GM11168 (cell line): ENCODE data around the gene ADGRG3.

Experiments used
- in situ Hi-C: fragments of 300-500 bp; cut with MboI; formaldehyde crosslinking; loops from one replicate; pipeline ENCODE4 v1.12.0; 2022; ENCODE audit warnings: low sequenced_read_pairs; ENCODE audit not compliant: unreplicated experiment

The ADGRG3 gene

GRCh38 chr16:57676553-57677085 is 8.5 kb downstream of the ADGRG3 start:
- in situ Hi-C loops: no loop called here

GRCh38 chr16:57677622-57678369 is 9.7 kb downstream of the ADGRG3 start:
- in situ Hi-C loops: no loop called here

GRCh38 chr16:57679016-57679415 is 10.9 kb downstream of the ADGRG3 start:
- in situ Hi-C loops: no loop called here

- in situ Hi-C loops: no loop called here
Measured at GRCh38 chr16:57679767-57680482, 11.8 kb downstream of the ADGRG3 start.

GRCh38 chr16:57680842-57681375 is 12.8 kb downstream of the ADGRG3 start:
- in situ Hi-C loops: no loop called here

- in situ Hi-C loops: no loop called here
Measured at GRCh38 chr16:57681950-57682728, 14.0 kb downstream of the ADGRG3 start.

- in situ Hi-C loops: no loop called here
Measured at GRCh38 chr16:57682809-57683635, 14.9 kb downstream of the ADGRG3 start.

GRCh38 chr16:57683636-57684545 is 15.8 kb downstream of the ADGRG3 start:
- in situ Hi-C loops: no loop called here

- in situ Hi-C loops: no loop called here
Measured at GRCh38 chr16:57684626-57685358, 16.7 kb downstream of the ADGRG3 start.

- in situ Hi-C loops: no loop called here
Measured at GRCh38 chr16:57685633-57686032, 17.5 kb downstream of the ADGRG3 start.

- in situ Hi-C loops: no loop called here
Measured at GRCh38 chr16:57686577-57686976, 18.5 kb downstream of the ADGRG3 start.

GRCh38 chr16:57687363-57687929 is 19.3 kb downstream of the ADGRG3 start:
- in situ Hi-C loops: no loop called here

GRCh38 chr16:57688487-57688986 is 20.4 kb downstream of the ADGRG3 start:
- in situ Hi-C loops: no loop called here

GRCh38 chr16:57688987-57689761 is 21.1 kb downstream of the ADGRG3 start:
- in situ Hi-C loops: no loop called here

GRCh38 chr16:57689762-57690558 is 21.9 kb downstream of the ADGRG3 start:
- in situ Hi-C loops: no loop called here
